Esophagus squamous epithelium (tissue), 4 donors: ENCODE measurements around the gene STXBP3.

Experiments used
- CTCF ChIP-seq, 6 experiments: fragments of 450-650 bp in 4 of 6; fragments of 200-600 bp in 2 of 6; sonication (generic) in 2 of 6; IDR thresholded peaks; one replicate each; pipeline ENCODE4 v1.5.1; 2016 to 2019; ENCODE audit warnings: antibody characterized with exemption in 6 of 6, mild to moderate bottlenecking in 4 of 6, moderate library complexity in 4 of 6
- POLR2A ChIP-seq, 4 donors: fragments of 450-650 bp; IDR thresholded peaks; one replicate each; pipeline ENCODE4 v1.6.1; 2017; ENCODE audit warnings: antibody characterized with exemption in 4 of 4, mild to moderate bottlenecking in 4 of 4, moderate library complexity in 3 of 4

- TF ChIP-seq POLR2A (IDR thresholded peaks at IDR 0.05) (no peak), CTCF (IDR thresholded peaks at IDR 0.05) (no peak)
These were observed 79.7 kb downstream of the STXBP3 start for GRCh38 chr1:108826081-108826635.
